ENCODE measurements around the gene MAB21L4. TPM values are rescaled to one million over a fixed set of nuclear protein-coding genes. Genes with fewer than 3 reads are reported as not detected.

The MAB21L4 gene
- total RNA-seq, 2 experiments from 2014 or later = not detected

DNA sequence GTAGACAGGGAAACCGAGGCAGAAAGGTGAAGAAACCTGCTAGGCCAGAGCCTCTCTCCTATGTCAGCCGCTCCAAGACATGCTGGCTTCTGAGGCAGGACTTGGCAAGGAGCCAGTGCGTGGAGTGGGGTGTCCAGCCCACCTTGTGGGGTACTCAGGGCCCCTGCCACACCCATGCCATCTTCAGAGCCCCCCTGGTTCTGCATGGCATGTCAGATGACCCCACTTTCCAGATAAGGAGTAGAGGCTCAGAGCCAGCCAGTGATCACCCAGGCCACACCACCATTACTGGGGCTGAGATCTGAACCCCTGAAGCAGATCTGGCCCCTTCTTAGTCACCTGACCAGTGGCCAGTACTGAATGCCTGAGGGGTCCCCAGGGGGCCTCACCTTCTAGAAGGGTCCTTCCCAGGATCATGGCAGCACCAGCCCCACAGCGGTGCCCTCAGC is 24.9 kb upstream of the MAB21L4 start:
- POLR2A ChIA-PET = no interaction called here
- Histone ChIP-seq H3K27ac (ENCODE audit: low read depth, low read length, poor library complexity, severe bottlenecking) (no peak overlapping the region), H3K9me3 (ENCODE audit: low read length) (no peaks in the 10 kb centered on the region), H3K9me2 (ENCODE audit: insufficient read depth, low read length) (no peaks in the 10 kb centered on the region), H3K79me2 (ENCODE audit: insufficient read depth, low read depth, low read length) (no peaks in the 10 kb centered on the region), H3K4me1 (ENCODE audit: insufficient read depth, low read length, poor library complexity, severe bottlenecking) (no peaks in the 10 kb centered on the region), H3K4me3 (ENCODE audit: low read depth, low read length, poor library complexity, severe bottlenecking) (no peak overlapping the region), H4K20me1 (ENCODE audit: insufficient read depth, low read length) (no peaks in the 10 kb centered on the region), H3K36me3 (ENCODE audit: insufficient read depth, low read length) (no peaks in the 10 kb centered on the region), H3K4me2 (ENCODE audit: low read length) (no peak overlapping the region), H2AFZ (ENCODE audit: low read length) (no peak overlapping the region)
- no peak for DNase-seq (ENCODE audit: low spot score)
- CTCF ChIA-PET (ENCODE audit: unreplicated experiment) = no interaction called here
- TF ChIP-seq, protein P1, sequence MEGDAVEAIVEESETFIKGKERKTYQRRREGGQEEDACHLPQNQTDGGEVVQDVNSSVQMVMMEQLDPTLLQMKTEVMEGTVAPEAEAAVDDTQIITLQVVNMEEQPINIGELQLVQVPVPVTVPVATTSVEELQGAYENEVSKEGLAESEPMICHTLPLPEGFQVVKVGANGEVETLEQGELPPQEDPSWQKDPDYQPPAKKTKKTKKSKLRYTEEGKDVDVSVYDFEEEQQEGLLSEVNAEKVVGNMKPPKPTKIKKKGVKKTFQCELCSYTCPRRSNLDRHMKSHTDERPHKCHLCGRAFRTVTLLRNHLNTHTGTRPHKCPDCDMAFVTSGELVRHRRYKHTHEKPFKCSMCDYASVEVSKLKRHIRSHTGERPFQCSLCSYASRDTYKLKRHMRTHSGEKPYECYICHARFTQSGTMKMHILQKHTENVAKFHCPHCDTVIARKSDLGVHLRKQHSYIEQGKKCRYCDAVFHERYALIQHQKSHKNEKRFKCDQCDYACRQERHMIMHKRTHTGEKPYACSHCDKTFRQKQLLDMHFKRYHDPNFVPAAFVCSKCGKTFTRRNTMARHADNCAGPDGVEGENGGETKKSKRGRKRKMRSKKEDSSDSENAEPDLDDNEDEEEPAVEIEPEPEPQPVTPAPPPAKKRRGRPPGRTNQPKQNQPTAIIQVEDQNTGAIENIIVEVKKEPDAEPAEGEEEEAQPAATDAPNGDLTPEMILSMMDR (conservative IDR thresholded peaks at IDR 0.05; ENCODE audit: low read length) = no peak
- no peak for TF ChIP-seq EZH2phosphoT487 (IDR thresholded peaks at IDR 0.05; ENCODE audit: borderline replicate concordance, low read depth, low read length)
- intact Hi-C loops (cut with micrococcal nuclease; ENCODE audit: unreplicated experiment) = no loop called here
- BruUV-seq (replicated peaks) = no TSS peak

DNA sequence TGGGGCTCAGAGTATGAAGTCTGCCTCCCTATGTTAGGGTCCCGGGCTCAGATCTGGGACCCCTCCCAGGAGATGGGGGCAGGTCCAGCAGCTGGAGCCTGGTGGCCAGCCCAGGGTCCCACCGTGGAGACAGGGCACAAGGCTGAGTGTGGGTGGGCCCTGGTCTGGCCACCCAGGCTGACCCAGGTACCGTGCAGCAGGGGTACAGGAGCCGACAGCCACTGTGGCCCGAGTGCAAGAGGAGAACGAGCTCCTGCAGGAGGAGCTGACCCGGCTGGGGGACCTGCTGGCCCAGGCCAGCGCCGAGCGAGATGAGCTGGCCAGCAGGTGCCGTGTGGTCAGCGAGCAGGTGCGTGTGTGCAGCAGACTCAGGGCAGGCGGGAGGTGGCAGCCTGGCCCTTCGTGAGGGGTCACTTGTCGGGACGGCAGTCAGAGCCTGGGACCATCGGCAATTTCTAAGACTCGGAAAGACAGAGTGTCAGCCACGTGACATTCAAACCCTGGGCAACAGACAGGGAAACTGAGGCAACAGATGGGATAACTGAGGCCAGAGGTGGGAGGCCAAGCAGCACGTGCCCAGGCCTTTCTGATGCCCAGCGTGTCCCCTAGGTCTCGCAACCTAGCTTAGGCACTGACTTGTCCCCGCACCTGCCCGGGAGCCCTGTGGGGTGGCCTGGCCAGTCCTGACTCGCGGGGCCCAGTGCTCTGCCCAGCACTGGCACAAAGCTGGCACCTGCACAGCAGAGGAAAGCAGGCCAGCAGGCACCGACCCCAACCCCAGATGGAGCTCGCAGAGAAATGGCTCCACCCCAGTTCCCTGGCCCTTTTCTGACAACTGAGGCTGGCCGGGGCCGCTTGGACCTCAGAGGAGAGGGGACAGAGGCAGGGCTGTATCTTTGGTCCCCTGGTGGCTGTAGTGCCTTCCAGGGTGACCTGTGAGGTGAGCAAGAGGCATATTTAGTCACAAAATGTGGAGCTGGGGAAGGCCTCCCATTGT is 24.1 kb upstream of the MAB21L4 start:
- no peak overlapping the region for H3K27ac ChIP-seq (ENCODE audit: low read depth, low read length, poor library complexity, severe bottlenecking)
- no peak for DNase-seq (ENCODE audit: low spot score)
- H3K79me2 ChIP-seq (ENCODE audit: insufficient read depth, low read depth, low read length) = no peaks in the 10 kb centered on the region
- no peaks in the 10 kb centered on the region for H3K9me3 ChIP-seq (ENCODE audit: low read length)
- no peak overlapping the region for H2AFZ ChIP-seq (ENCODE audit: low read length)
- no peak for TF ChIP-seq EZH2phosphoT487 (IDR thresholded peaks at IDR 0.05; ENCODE audit: borderline replicate concordance, low read depth, low read length)
- TF ChIP-seq, protein P1 (conservative IDR thresholded peaks at IDR 0.05; ENCODE audit: low read length) = no peak
- H3K4me2 ChIP-seq (ENCODE audit: low read length) = no peak overlapping the region
- no peak overlapping the region for H3K4me3 ChIP-seq (ENCODE audit: low read depth, low read length, poor library complexity, severe bottlenecking)
- POLR2A ChIA-PET = no interaction called here
- H3K36me3 ChIP-seq (ENCODE audit: insufficient read depth, low read length) = no peaks in the 10 kb centered on the region
- H4K20me1 ChIP-seq (ENCODE audit: insufficient read depth, low read length) = no peaks in the 10 kb centered on the region
- BruUV-seq (replicated peaks) = no TSS peak
- no peaks in the 10 kb centered on the region for H3K4me1 ChIP-seq (ENCODE audit: insufficient read depth, low read length, poor library complexity, severe bottlenecking)
- intact Hi-C loops (cut with micrococcal nuclease; ENCODE audit: unreplicated experiment) = no loop called here
- CTCF ChIA-PET (ENCODE audit: unreplicated experiment) = no interaction called here
- H3K9me2 ChIP-seq (ENCODE audit: insufficient read depth, low read length) = no peaks in the 10 kb centered on the region

Data from OCI-LY7 (cell line).